GM10266 (cell line): Measurements from ENCODE around the gene SHLD2.
"Not testable (repeated sequence)": the region's sequence is repeated elsewhere in the genome, so short reads cannot be mapped to it uniquely, and the experiment has no call there.

ENCODE experiments used
- DNase-seq: peaks from one replicate; pipeline ENCODE4 v3.0.0; 2012; ENCODE audit errors: extremely low spot score
- TF ChIP-seq, protein P1 (sequence below): IDR thresholded peaks from 2 replicates; pipeline ENCODE4 v1.5.1; 2012; ENCODE audit warnings: mild to moderate bottlenecking, low read depth; ENCODE audit not compliant: control insufficient read depth, insufficient read depth; ENCODE audit errors: missing control alignments

SHLD2 gene

DNA sequence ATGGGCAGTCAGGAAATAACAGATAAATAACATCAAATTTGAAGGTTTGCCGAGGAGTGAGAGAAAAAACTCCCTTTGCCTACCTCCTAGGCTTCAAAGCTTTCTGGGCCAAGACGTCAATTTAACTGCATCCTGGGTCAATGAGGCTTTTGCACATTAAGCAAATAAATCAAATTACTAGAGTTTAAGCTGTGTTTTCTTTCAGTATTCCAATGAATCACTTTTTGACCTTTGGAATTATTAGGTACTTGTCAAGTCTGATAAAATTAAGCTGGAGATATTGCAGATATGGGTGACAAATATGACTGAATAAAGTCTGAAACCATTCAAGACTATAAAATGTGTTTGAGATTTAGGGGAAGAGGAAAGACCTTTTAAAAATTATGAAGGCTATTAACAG lies 22.6 kb upstream of the SHLD2 start:
- no peak for DNase-seq
- TF ChIP-seq, protein P1, sequence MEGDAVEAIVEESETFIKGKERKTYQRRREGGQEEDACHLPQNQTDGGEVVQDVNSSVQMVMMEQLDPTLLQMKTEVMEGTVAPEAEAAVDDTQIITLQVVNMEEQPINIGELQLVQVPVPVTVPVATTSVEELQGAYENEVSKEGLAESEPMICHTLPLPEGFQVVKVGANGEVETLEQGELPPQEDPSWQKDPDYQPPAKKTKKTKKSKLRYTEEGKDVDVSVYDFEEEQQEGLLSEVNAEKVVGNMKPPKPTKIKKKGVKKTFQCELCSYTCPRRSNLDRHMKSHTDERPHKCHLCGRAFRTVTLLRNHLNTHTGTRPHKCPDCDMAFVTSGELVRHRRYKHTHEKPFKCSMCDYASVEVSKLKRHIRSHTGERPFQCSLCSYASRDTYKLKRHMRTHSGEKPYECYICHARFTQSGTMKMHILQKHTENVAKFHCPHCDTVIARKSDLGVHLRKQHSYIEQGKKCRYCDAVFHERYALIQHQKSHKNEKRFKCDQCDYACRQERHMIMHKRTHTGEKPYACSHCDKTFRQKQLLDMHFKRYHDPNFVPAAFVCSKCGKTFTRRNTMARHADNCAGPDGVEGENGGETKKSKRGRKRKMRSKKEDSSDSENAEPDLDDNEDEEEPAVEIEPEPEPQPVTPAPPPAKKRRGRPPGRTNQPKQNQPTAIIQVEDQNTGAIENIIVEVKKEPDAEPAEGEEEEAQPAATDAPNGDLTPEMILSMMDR = no peak

DNA sequence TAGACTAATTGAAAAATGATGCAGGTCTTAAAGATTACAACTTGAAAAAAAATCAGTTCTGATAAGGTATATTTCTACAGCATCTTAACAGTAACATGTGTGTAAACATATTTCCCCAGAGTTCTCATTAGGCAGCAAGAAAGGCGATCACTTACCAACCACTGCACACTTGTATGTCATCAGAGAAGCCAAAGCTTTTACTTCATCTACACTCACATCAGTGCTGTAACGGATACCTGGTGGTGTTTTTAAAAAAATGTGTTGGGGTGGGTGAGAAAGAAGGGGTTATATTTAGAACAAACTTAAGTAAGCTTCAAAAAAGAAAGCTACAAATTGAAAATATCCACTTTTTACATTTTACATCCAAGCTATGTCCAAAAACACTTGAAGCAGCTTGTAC lies 18.6 kb upstream of the SHLD2 start:
- DNase-seq = not testable (repeated sequence)

DNA sequence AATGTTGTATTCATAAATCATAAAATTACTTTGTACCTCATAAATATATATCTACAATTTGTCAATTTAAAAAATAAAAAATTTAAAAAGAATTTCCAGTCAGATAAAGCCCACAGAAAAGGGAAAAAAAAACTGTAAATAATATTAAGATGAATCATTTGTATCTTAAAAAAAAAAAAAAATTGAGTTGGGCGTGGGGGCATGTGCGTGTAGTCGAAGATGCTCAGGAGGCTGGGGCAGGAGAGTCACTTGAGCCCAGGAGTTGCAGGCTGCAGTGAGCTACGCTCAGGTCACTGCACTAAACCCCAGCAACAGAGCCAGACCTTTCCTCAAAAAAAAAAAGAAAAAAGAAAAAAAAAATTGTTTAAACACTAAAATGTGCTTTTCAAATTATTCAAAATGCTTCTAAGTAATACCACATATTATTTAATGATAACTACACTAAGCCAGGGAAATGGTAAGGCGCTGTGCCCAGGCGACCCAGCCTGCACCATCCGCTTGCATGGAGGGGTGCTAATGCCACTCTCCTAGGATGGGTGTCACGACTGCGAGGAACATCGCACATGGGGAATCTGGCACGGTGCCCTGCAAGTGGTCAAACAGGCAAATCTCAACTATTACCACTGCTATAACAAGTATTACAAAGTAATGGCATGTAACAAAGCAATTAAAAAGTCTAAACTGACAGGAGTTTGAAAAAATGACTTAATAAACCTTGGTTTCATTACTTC lies 15.7 kb upstream of the SHLD2 start:
- DNase-seq = no peak
- TF ChIP-seq, protein P1 = no peak

GRCh38 chr10:87080621-87081020 lies 14.4 kb upstream of the SHLD2 start:
- not testable (repeated sequence) for DNase-seq

DNA sequence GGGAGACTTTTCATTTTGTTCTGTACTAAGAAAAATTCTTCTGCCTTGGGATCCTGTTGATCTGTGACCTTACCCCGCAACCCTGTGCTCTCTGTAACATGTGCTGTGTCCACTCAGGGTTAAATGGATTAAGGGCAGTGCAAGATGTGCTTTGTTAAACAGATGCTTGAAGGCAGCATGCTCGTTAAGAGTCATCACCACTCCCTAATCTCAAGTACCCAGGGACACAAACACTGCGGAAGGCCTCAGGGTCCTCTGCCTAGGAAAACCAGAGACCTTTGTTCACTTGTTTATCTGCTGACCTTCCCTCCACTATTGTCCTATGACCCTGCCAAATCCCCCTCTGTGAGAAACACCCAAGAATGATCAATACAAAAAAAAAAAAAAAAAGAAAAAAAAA lies 13.4 kb upstream of the SHLD2 start:
- not testable (repeated sequence) for DNase-seq

DNA sequence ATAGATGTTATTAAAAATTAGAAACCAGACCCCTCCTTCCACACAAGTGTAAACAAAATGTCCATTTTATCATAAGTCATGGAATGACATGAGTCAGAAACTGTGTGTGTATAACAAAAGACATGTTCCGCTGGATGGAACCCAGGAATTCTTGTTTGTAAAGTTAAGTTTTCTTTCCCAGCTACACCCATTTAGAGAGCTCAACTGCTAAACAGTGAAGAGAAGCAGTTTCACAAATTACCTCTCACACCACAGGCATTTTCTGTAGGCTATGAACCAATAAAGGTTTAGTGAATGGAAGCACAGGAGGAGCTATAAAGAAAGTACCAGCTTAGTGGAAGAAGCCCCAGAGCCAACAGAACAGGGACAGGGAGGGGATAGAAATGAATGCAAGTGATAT lies 12.8 kb upstream of the SHLD2 start:
- not testable (repeated sequence) for DNase-seq

DNA sequence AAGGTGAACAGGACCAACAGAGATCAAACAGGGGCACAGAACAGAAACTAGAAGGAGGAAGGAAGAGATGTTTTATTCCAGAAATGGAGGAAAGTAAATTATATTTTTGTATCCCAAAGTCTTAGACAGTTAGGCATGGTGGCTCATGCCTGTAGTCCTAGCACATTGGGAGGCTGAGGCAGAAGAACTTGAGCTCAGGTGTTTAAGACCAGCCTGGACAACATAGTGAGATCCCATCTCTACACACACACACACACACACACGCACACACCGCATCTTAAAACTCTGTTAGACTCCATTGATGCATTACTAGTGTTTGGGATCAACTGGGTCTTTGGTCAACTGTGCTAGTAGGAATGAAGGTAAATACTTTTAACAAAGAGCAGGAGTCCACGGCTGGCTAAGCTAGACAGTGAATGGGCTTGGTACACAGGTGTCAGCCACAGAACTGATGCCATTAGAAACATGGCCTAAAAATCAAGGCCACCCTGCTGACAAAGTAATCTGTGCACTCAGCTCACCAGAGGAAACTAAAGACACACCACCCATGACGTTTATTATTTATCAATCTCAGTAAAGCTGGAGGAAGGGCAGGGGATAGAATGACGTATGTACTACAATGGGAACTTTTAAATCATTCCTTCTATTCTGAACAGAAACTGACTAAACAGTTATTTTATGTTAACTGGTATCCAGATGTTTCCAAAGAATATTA lies 11.3 kb upstream of the SHLD2 start:
- not testable (repeated sequence) for DNase-seq

DNA sequence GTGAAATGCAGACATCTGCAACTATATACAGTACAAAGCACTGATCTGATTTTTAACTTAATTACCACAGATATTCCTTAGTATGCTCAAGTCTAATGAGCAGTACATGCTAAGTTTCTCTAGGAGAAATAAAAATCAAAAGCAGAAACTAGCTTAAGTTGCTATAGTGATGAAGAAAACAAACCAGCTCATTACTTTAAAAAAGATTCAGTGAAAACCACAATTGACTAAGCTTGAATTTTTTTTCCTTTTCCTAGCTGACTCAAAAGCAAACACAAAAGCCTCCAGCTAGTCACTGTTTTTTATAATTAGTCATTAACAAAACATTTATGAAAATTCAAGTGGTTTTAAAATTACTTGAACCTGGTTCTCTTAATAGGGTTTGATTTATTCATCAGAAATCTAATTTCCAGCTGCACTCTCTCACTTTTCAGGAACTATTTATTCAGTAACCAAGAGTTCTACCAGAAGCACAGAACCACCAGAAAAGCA lies 10.7 kb upstream of the SHLD2 start:
- not testable (repeated sequence) for DNase-seq

GRCh38 chr10:87085537-87085936 lies 9.5 kb upstream of the SHLD2 start:
- TF ChIP-seq, protein P1 = no peak
- no peak for DNase-seq

DNA sequence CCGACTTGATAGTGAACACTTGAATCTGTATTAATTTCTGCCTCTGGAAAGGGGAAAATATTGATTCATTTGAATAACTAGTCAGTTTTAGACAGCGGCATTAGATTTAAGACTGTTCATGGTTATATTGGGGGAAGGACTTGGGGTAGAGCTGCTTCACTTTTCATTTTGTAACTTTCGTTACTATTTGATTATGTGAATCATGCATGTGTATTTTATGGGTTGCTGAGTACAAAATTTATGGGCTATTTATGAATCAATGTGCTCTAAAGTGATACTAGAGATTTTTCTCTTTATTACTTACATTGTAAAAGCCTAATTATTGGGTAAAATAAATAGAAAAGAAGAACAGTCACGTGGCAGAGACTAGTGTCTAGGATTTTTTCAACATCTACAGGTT lies 5.3 kb upstream of the SHLD2 start:
- TF ChIP-seq, protein P1 = no peak
- DNase-seq = no peak
